GM12891 (cell line): ENCODE results near the gene HTATIP2.

Experiments
- POLR2A ChIP-seq: IDR thresholded peaks from 2 replicates; pipeline ENCODE4 v1.6.1; 2011; ENCODE audit warnings: low read depth, low read length, control low read depth
- POLR2AphosphoS5 ChIP-seq: IDR thresholded peaks from 2 replicates; pipeline ENCODE4 v1.6.1; 2011; ENCODE audit warnings: low read depth, low read length, control low read depth
- SPI1 ChIP-seq: IDR thresholded peaks from 2 replicates; pipeline ENCODE4 v1.6.1; 2011; ENCODE audit warnings: low read depth, low read length, control low read depth
- TAF1 ChIP-seq: IDR thresholded peaks from 2 replicates; pipeline ENCODE4 v1.6.1; 2011; ENCODE audit warnings: low read depth, low read length, control low read depth

DNA sequence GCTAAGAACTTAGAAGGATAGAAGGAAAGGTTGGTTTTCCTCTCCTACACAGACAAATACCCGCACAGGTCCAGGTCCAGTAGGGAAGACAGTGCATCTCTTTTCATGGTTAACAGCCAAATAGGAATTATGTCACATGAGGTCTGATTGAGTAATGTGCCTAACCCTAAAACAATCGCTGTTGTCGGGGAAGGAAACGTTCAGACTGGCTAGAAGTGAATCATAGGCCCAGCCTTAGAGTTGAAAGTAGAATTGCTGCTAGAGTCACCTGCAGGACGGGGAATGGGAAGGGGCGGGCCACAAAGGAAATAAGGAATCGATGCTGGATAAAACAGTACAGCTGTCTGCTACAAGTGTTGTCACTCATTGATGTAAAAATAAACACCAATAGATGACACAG is 12.4 kb upstream of the HTATIP2 start:
- no peak for TF ChIP-seq POLR2A
- no peak for TF ChIP-seq TAF1
- no peak for TF ChIP-seq SPI1
- no peak for TF ChIP-seq POLR2AphosphoS5
